ENCODE data around the gene PLPPR1.

DNA sequence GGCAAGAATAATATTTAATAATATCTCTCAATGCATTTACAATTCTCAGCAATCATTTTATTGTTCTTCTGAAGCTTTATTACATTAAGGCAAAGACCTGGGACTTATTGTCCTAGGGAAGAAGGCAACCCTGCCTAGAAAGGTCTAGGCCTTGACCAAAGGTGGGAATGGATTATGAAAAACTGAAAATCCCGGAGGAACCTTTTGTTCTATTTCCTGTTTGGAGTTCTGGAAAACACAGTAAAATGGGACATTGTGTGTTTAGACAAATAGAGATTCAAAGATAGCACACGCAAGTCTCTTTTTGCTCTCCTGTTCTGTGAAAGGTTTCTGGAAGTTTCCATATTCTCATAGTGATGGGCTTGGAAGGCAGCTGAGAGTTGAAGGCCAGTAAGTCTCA is 325.2 kb downstream of the PLPPR1 start:
- TF ChIP-seq CTCF (IDR thresholded peaks at IDR 0.05): no peak
- TF ChIP-seq POLR2A (IDR thresholded peaks at IDR 0.05): no peak
- TF ChIP-seq POLR2AphosphoS5 (IDR thresholded peaks at IDR 0.05): no peak
- no peak for TF ChIP-seq EP300 (IDR thresholded peaks at IDR 0.05)
